Pancreas (tissue), 10 donors: ENCODE measurements around the gene ITGB4. TPM values are rescaled to one million over a fixed set of nuclear protein-coding genes. Genes with fewer than 3 reads are reported as not detected.

Experiments used
- ATAC-seq, 4 donors: fragments of 200-7000 bp; cut with Tn5 transposase; one replicate each; pipeline versions ENCODE4 v1.8.0 to v1.9.1; 2020; ENCODE audit warnings: mild to moderate bottlenecking in 4 of 4, moderate library complexity in 4 of 4
- DNase-seq, 6 donors: peaks; one replicate each; pipeline ENCODE4 v3.0.0-alpha.2; 2020
- FAIRE-seq: peaks from 2 replicates; lab custom pipeline; 2012; peaks lifted over from hg19 to GRCh38; lab: Jason Lieb, UNC
- H3K27ac ChIP-seq, 4 donors: fragments of 200-600 bp; sonication (generic); 1 replicate in 3 of 4; 2 replicates in 1 of 4; pipeline versions ENCODE4 v1.5.0 to v1.8.0; 2020
- H3K27me3 ChIP-seq, 4 donors: fragments of 200-600 bp; one replicate each; pipeline ENCODE4 v1.8.0; 2021
- H3K36me3 ChIP-seq, 3 donors: fragments of 200-600 bp; sonication (generic) in 1 of 3; one replicate each; pipeline versions ENCODE4 v1.5.0 to v1.8.0; 2020 to 2021
- H3K4me1 ChIP-seq, 3 donors: fragments of 200-600 bp; one replicate each; pipeline ENCODE4 v1.8.0; 2021
- H3K4me3 ChIP-seq, 4 donors: fragments of 200-600 bp; sonication (generic) in 2 of 4; one replicate each; pipeline versions ENCODE4 v1.5.0 to v1.8.0; 2020 to 2021
- H3K9me3 ChIP-seq, 4 donors: fragments of 200-600 bp; one replicate each; pipeline ENCODE4 v1.8.0; 2021
- CTCF ChIP-seq, 4 donors: fragments of 200-600 bp; sonication (generic) in 3 of 4; IDR thresholded peaks; one replicate each; pipeline versions ENCODE4 v1.5.0 to v1.8.0; 2021; ENCODE audit warnings: antibody characterized with exemption in 4 of 4
- WGBS, 2 donors: extraction: QIAGEN DNeasy Blood & Tissue Kit; methylation state at CpG; one replicate each; pipeline ENCODE4 v1.1.7; 2013; 5-methylcytosine and 5-hydroxymethylcytosine counted together
- intact Hi-C, 3 donors: fragments of 100-400 bp; cut with DNase I; formaldehyde crosslinking; loops; one replicate each; pipeline versions ENCODE4 v1.11.1 to v1.14.2; 2022
- polyA plus RNA-seq, 2 donors: library from polyadenylated mRNA; stranded (reverse); fragments of 200-250 nt; gene quantifications; one replicate each; pipeline ENCODE4 v1.2.3, GENCODE V29; 2013
- total RNA-seq, 6 donors: library from RNA; stranded (reverse); fragmentation: NEBNext Ultra II Directional in 4 of 6; extraction: Animal tissue kit (Norgen Biotek cat#: 25700) in 4 of 6; gene quantifications; one replicate each; pipeline versions ENCODE4 v1.2.1 to v1.2.4, GENCODE V29; 2021 to 2023
- donor health status: healthy with polysubstance abuse.
- donor health status: DM: no; HTN: no; CAD: no; lungs with moderate emphysema.
- donor health status: DM: no; HTN: no; CAD: no.
- donor health status: control.
- donor health status: control.
- donor health status: Bipolar disorder and iron deficiency.
- donor health status: DM: yes; HTN: yes; CAD: no.
- donor health status: DM: no; HTN: no; CAD: no.
- donor health status: DM: no; HTN: no; CAD: no.
- donor health status: DM: yes; HTN: yes; CAD: no.

ITGB4 gene
- total and polyA plus RNA-seq, 8 donors = 16.4 to 50.5 (median 22.7) TPM

GRCh38 chr17:75762513-75763268 is 41.4 kb downstream of the ITGB4 start:
- Histone ChIP-seq H3K27ac (no peak overlapping the region), H3K36me3 (peaks cover 0 to 5% (median 4%) of the 10 kb centered on the region in 3 donors), H3K27me3 (no peaks in the 10 kb centered on the region), H3K9me3 (no peaks in the 10 kb centered on the region), H3K4me3 (no peak overlapping the region), H3K4me1 (peaks cover 0 to 8% (median 8%) of the 10 kb centered on the region in 3 donors)
- ATAC-seq (no peak), FAIRE-seq (no peak), DNase-seq (peak in 3 of 6 donors; percentile 30 to 67 (median 46))
- 93 to 95% methylated on average over 27 of the region's 27 CpGs for WGBS, 2 donors
- intact Hi-C loops = no loop called here
- TF ChIP-seq CTCF (IDR thresholded peaks at IDR 0.05) = no peak

GRCh38 chr17:75763269-75763607 is 42.0 kb downstream of the ITGB4 start:
- H3K9me3 ChIP-seq = no peaks in the 10 kb centered on the region
- H3K4me3 ChIP-seq = no peak overlapping the region
- H3K36me3 ChIP-seq = peaks cover 0 to 4% (median 3%) of the 10 kb centered on the region in 3 donors
- FAIRE-seq (no peak), DNase-seq (peak in 2 of 6 donors; percentile 30 to 63), ATAC-seq (no peak)
- WGBS, 2 donors = 71 to 75% methylated on average over 3 of the region's 3 CpGs
- TF ChIP-seq CTCF (IDR thresholded peaks at IDR 0.05) = no peak
- peaks cover 0 to 8% (median 8%) of the 10 kb centered on the region in 3 donors for H3K4me1 ChIP-seq
- intact Hi-C loops = no loop called here
- no peaks in the 10 kb centered on the region for H3K27me3 ChIP-seq
- H3K27ac ChIP-seq = no peak overlapping the region

GRCh38 chr17:75763613-75764416 is 42.6 kb downstream of the ITGB4 start:
- Histone ChIP-seq H3K36me3 (no peaks in the 10 kb centered on the region), H3K4me1 (peaks cover 0 to 8% (median 8%) of the 10 kb centered on the region in 3 donors), H3K27me3 (no peaks in the 10 kb centered on the region), H3K27ac (peak overlapping the region in 3 of 4 donors; percentile 75 to 80 (median 76)), H3K9me3 (no peaks in the 10 kb centered on the region), H3K4me3 (peak overlapping the region; percentile 68 to 75 (median 72))
- no peak for FAIRE-seq
- no peak for TF ChIP-seq CTCF (IDR thresholded peaks at IDR 0.05)
- intact Hi-C loops = no loop called here
- 60 to 69% methylated on average over 16 of the region's 16 CpGs for WGBS, 2 donors
- peak; percentile 2 to 30 (median 8) for ATAC-seq
- peak in 3 of 6 donors; percentile 54 to 70 (median 57) for DNase-seq

GRCh38 chr17:75764417-75764710 is 43.1 kb downstream of the ITGB4 start:
- peak overlapping the region; percentile 68 to 75 (median 72) for H3K4me3 ChIP-seq
- peak in 2 of 4 donors; percentile 19 to 30 for TF ChIP-seq CTCF (IDR thresholded peaks at IDR 0.05)
- ATAC-seq (no peak), DNase-seq (no peak), FAIRE-seq (no peak)
- no peaks in the 10 kb centered on the region for H3K36me3 ChIP-seq
- peaks cover under 1 to 10% (median 8%) of the 10 kb centered on the region in 3 donors for H3K4me1 ChIP-seq
- 8 to 14% methylated on average over 14 of the region's 14 CpGs for WGBS, 2 donors
- no peaks in the 10 kb centered on the region for H3K27me3 ChIP-seq
- H3K27ac ChIP-seq = peak overlapping the region; percentile 56 to 80 (median 76)
- no peaks in the 10 kb centered on the region for H3K9me3 ChIP-seq
- intact Hi-C loops = no loop called here
